Epithelial cell of prostate (primary cell): ENCODE results near the gene SLC9A9.
"Not testable (repeated sequence)": the region's sequence is repeated elsewhere in the genome, so short reads cannot be mapped to it uniquely, and the experiment has no call there.

Experiments used
- DNase-seq: peaks from one replicate; pipeline ENCODE4 v3.0.0-alpha.2; 2011; ENCODE audit warnings: low read depth, low spot score
- H3K27ac ChIP-seq: fragments of 450-650 bp; 2 replicates; pipeline ENCODE4 v1.5.1; 2017; ENCODE audit warnings: mild to moderate bottlenecking

Gene SLC9A9

DNA sequence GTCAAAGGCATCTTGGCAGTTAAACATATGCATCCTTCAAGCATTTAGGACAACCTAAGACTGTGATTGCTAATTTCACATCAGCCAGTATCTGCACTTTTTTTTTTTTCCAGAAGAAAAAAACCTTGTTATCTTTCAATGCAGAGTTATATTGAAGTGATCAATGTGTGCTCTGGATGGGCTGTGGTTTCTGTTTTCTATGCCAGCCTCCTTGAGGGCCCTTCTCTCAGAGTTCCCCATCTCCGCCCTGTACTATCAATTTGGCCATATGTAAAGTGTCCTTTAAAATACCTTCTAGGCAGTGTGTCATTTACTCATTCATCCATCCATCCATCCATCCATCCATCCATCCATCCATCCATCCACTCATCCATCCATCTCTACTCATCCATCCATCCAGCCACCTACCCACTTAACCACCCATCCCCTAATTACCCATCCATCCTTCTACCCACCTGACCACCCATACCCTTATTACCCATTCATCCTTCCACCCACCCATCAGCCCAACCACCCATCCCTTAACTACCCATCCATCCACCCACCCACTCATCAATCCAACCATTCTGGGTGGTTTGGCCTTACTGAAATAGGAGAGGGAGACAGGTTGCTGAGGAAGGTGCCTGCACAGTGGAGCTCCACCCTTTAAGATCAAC is 406.6 kb downstream of the SLC9A9 start:
- H3K27ac ChIP-seq = no peak overlapping the region
- DNase-seq = no peak

DNA sequence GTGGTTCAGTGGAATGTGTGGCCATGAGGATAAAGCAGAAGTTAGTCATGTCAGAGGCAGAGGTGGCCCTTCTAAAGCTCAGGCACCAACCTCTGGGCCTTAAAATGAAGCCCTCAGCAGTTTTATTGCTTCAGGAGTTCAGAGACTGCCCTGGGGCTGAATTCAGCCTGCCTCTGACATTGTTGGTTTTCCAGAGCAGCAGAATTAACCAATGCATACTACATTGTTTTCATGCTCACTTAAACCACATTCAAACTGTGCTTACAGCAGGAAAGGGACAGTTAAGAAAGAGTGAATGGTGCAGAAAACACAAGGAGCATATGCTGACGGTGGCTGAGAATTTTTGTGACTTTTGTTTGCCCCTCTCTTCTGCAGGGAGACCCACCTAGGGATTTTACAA is 408.5 kb downstream of the SLC9A9 start:
- no peak overlapping the region for H3K27ac ChIP-seq
- no peak for DNase-seq

DNA sequence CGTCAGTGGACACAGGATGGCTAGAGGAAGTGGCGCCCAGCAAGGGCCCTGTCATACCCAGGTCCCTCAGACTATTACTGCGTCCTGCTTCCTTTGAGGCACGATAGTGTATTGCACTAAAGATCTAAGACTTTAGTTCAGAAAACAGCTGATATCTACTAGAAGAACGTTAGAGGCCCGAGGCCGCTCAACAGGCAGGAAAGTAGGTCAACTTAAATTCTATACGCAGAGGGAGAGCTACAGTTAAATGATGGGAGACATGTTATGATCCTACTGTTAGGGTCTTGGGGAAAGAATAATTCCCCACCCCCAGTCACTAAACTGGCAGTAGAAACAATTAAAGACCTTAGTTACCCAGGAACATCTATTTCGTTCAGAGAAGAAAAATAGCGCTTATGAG is 410.9 kb downstream of the SLC9A9 start:
- DNase-seq = no peak
- H3K27ac ChIP-seq = no peak overlapping the region

DNA sequence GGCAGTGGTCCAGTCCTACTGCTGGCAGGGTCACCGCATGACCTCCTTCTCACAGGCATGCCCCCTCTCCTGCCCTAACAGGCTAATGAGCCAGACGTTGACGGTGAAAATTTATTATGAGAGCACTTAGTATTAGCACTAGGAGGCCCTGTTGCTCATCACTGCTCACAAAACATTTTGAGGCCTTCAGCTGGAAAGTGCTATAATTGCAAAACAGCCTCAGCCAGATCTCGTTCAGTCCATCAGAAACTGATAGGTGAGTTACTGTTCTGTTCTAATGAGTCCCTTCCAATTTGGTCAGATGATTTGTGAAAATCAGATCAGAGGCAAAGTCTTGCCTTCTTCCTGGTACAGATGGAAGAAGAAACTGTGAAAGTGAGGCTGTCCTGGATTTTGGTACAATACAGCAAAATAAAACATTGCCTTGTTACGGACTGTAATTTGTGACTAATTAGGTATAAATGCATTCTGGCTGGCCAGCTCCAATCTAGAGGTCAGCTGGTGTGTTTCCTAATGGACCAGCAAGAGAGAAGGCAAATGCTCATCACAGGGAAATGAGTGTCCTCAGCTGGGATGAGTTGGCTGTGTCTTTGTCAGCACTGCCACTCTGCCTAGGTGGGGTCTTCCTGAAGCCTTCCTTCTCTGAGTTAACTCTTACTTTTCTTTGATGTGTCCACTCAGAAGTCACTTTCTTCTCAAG is 411.9 kb downstream of the SLC9A9 start:
- H3K27ac ChIP-seq = no peak overlapping the region
- DNase-seq = no peak

DNA sequence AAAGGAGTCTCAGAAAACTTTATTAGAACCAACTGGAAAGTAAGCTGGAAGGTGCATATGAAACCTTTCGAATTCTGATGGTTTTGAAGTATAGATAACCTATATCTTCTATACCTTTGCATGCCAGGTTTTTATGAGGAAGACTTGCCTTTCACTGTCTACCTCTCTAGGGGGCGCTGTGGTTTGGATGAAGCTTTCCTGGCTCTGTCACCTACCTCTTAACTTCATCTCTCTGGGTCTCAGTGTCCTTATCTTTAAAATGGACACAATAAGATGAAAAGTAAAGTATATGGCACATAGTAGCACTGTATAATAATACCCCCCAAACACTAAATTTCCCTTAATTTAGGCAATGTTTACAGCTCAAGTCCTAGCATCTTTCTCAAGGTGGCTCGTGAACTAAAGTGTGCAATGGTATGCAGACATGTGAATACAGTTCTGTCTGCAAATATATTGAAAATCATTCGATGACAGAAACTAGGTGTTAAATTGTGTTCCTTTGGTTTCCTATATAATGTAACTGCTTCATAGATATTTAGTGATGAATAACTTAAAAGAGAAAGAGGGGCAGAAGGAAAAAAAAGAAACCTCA is 414.4 kb downstream of the SLC9A9 start:
- no peak for DNase-seq

DNA sequence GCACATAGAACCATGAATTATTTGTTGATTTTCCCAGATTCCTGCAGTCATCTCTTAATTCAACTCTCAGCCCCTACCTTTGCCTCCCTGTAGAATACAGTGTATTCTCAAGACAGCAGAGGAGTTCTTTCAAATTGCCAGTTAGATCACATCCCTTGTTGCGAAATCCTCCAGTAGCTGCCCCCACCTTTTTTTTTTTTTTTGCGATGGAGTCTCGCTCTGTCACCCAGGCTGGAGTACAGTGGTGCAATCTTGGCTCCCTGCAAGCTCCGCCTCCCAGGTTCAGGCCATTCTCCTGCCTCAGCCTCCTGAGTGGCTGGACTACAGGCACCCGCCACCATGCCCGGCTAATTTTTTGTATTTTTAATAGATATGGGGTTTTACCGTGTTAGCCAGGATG is 417.0 kb downstream of the SLC9A9 start:
- not testable (repeated sequence) for H3K27ac ChIP-seq, DNase-seq

More for the DNA sequence above, 414.4 kb downstream of the SLC9A9 start:
- no peak overlapping the region for H3K27ac ChIP-seq

DNA sequence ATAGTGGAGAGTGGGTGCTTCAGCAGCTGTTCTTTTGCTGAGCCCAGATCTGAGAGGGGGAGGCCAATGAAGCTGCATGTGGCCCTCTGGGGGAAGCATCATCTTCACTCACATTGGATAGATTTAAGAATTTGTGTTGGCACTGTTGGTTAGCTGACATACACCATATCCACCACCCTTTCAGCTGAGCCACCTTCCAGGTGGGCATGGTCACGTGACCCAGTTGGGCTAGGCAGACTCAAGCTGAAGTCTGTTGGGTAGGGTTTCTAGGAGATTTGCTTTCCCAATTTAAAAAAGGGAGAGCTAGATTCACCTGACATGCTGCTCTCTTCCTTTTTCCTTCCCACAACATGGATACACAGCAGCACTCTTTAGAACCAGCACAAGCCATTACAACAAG is 417.7 kb downstream of the SLC9A9 start:
- H3K27ac ChIP-seq = no peak overlapping the region
- DNase-seq = no peak

- H3K27ac ChIP-seq = no peak overlapping the region
- no peak for DNase-seq
Observed at GRCh38 chr3:143429628-143430514, 418.4 kb downstream of the SLC9A9 start.

DNA sequence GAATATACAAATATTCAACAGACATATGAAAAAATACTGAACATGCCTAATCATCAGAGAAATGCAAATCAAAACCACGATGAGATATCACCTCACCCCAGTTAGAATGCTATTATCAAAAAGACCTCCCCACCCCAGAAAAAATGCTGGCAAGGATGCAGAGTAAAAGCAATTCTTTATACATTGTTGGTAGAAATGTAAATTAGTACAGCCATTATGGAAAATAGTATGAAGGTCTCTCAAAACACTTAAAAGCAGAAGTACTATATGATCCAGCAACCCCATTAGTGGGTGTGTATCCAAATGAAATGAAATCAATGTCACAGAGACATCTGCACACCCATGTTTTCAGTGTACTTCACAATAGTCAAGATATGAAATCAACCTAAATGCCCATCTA is 420.0 kb downstream of the SLC9A9 start:
- no peak overlapping the region for H3K27ac ChIP-seq
- no peak for DNase-seq

DNA sequence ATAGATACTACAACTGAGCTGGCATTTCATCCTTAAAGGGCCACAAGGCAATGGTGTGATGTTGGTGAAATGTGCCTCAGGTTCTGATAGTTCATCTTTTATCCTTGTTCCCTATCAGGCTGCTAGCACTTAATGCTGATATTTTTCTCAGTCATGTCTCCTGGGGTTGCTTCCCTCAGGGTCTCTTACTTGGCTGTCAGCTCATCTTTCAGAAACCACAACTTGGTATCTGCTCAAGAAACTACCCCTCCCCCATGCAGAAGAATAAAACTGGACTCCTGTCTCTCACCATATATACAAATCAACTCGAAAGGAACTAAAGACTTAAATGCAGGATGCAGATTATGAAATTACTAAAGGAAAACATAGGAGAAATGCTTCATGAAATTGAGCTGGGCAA is 420.6 kb downstream of the SLC9A9 start:
- DNase-seq = no peak
- no peak overlapping the region for H3K27ac ChIP-seq

GRCh38 chr3:143424874-143425273 is 423.4 kb downstream of the SLC9A9 start:
- no peak overlapping the region for H3K27ac ChIP-seq
- no peak for DNase-seq

GRCh38 chr3:143421556-143421955 is 426.7 kb downstream of the SLC9A9 start:
- DNase-seq = no peak
- no peak overlapping the region for H3K27ac ChIP-seq

- no peak for DNase-seq
- no peak overlapping the region for H3K27ac ChIP-seq
Observed at GRCh38 chr3:143419611-143420010, 428.7 kb downstream of the SLC9A9 start.

DNA sequence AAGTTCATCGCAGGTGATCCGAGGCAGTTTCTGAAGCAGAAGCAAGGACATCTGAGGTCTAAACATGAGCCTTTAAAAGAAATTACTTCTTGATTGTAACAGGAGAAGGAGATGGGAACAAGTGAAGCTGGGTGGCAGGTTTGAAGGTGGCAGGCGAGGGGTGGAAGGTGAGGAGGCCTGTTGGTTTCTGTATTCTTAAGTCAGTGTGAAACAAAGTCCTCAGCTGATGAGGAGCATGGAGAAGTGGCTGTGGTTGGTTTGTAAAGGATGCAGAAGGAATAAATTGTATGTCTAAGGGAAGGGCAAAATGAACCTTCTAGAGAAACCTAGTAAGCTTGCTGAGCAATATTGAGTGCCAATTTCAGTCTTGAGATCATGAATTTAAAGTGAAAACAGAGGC is 429.9 kb downstream of the SLC9A9 start:
- DNase-seq = no peak
- no peak overlapping the region for H3K27ac ChIP-seq

DNA sequence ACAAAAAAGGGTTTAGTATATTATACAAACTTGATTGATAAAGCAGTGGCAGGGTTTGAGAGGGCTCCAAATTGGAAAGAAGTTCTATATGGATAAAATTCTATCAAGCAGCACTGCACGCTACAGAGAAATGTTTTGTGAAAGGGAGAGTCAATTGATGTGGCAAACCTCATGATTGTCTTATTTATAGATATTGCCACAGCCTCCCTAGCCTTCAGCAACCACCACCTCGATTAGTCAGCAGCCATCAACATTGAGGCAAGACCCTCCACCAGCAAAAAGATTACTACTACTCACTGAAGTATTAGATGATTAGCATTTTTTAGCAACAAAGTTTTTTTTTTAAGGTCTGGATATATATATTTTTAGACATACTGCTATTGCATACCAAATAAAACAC is 432.0 kb downstream of the SLC9A9 start:
- no peak for DNase-seq
- H3K27ac ChIP-seq = no peak overlapping the region

- no peak for DNase-seq
- no peak overlapping the region for H3K27ac ChIP-seq
Observed at GRCh38 chr3:143414571-143415253, 433.6 kb downstream of the SLC9A9 start.

GRCh38 chr3:143413372-143413771 is 434.9 kb downstream of the SLC9A9 start:
- no peak overlapping the region for H3K27ac ChIP-seq
- DNase-seq = no peak

DNA sequence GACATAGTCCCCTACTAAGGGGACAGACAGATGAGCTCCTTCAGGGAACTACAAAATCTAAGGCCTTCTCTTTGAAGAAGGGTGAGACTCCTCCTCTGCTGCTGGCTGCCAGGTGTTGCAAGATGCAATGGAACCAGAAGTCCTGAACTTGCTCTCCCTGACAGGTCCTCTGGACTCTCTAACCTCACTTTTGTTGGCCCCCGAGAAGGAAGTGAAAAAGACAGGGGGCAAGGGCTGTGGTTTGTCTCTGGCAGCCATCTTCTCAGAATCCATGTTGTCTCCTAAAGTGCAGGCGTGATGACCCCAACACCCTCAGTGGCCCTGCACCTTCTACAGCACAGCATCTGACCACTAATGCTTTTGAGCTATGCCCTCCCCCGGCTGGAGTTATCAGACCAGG is 436.2 kb downstream of the SLC9A9 start:
- H3K27ac ChIP-seq = no peak overlapping the region
- no peak for DNase-seq

GRCh38 chr3:143410259-143410658 is 438.0 kb downstream of the SLC9A9 start:
- DNase-seq = no peak
- no peak overlapping the region for H3K27ac ChIP-seq

DNA sequence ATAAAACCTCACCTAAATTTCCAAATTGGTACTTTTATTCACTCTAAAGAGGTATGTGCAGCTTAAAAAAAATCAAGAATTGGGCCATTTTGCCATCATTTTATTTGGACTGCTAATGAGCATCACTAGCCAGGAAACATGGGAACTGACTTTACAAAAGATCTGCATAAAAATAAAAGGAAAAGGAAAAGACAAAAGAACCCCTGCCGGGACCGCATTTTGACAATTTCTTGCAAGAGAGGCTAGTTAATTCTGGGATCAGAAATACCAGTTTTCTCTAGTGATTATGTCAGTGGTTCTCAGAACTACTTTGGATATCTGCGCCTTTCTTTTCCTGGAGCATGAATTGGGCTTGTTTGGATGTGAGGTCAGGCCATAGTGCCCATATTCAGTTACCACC is 439.5 kb downstream of the SLC9A9 start:
- H3K27ac ChIP-seq = no peak overlapping the region
- no peak for DNase-seq
